ENCODE data around the gene SOX11. TPM values are rescaled to one million over a fixed set of nuclear protein-coding genes. Genes with fewer than 3 reads are reported as not detected.

Gene SOX11
- polyA plus RNA-seq, 3 donors = not detected

DNA sequence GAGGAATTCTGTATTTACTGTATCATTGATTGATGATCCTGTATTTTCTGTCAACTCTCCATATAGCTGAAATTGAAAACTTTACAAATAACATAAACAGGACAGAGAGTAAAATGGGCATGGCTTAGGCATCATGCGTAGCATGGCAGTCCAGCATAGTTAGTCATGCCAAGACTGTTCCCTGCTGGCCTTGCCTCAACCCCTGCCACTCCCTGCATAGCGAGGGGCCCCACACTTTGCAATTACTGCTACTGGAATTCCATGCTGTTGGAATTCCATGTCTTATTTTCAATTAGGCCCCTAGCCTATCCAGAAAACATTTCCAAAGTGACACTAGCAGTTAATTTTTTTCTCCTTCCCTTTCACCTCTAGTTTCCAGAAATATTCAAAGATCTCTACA is 15.1 kb upstream of the SOX11 start:
- no peak overlapping the region for H3K9ac ChIP-seq (ENCODE audit: insufficient read depth, low read length, poor library complexity, severe bottlenecking)
- no peaks in the 10 kb centered on the region for H3K4me1 ChIP-seq (ENCODE audit: control insufficient read depth in 1 of 2, insufficient read depth in 2 of 2, low read length in 2 of 2)
- TF ChIP-seq, protein P1, sequence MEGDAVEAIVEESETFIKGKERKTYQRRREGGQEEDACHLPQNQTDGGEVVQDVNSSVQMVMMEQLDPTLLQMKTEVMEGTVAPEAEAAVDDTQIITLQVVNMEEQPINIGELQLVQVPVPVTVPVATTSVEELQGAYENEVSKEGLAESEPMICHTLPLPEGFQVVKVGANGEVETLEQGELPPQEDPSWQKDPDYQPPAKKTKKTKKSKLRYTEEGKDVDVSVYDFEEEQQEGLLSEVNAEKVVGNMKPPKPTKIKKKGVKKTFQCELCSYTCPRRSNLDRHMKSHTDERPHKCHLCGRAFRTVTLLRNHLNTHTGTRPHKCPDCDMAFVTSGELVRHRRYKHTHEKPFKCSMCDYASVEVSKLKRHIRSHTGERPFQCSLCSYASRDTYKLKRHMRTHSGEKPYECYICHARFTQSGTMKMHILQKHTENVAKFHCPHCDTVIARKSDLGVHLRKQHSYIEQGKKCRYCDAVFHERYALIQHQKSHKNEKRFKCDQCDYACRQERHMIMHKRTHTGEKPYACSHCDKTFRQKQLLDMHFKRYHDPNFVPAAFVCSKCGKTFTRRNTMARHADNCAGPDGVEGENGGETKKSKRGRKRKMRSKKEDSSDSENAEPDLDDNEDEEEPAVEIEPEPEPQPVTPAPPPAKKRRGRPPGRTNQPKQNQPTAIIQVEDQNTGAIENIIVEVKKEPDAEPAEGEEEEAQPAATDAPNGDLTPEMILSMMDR (IDR thresholded peaks at IDR 0.05) = no peak
- H2AFZ ChIP-seq (ENCODE audit: insufficient read depth, low read depth, low read length, poor library complexity, severe bottlenecking) = no peak overlapping the region
- H3K4me1 Mint-ChIP-seq = no peaks in the 10 kb centered on the region
- DNase-seq = no peak
- H3K27me3 ChIP-seq (ENCODE audit: control insufficient read depth in 2 of 2, insufficient read depth in 2 of 2, low read length in 2 of 2) = peaks cover 11 to 28% of the 10 kb centered on the region in 2 donors
- H3K27ac ChIP-seq (ENCODE audit: low read depth in 1 of 2, low read length in 2 of 2) = no peak overlapping the region
- no peak overlapping the region for H3K4me3 Mint-ChIP-seq
- no peak overlapping the region for H3K4me2 ChIP-seq (replicated peaks; ENCODE audit: extremely low read depth, low read length, poor library complexity, severe bottlenecking)
- no peaks in the 10 kb centered on the region for H4K20me1 ChIP-seq (ENCODE audit: insufficient read depth, low read length)
- no peak overlapping the region for H3K27ac Mint-ChIP-seq
- H3K4me3 ChIP-seq (replicated peaks in 1 of 3; ENCODE audit: low read depth in 2 of 3, low read length in 3 of 3) = no peak overlapping the region
- no peaks in the 10 kb centered on the region for H3K9me3 ChIP-seq (replicated peaks in 1 of 2; ENCODE audit: control insufficient read depth in 1 of 2, insufficient read depth in 1 of 2, low read length in 2 of 2)
- intact Hi-C loops (cut with micrococcal nuclease) = loop anchor here in 1 of 2 donors (10.0 kb wide), 1 partner anchor 628 kb away; no protein-coding TSS in a partner anchor
- H3K36me3 Mint-ChIP-seq = no peaks in the 10 kb centered on the region
- peaks cover 0 to 13% (median 7%) of the 10 kb centered on the region in 7 donors for H3K9me3 Mint-ChIP-seq
- H3K27me3 Mint-ChIP-seq (ENCODE audit: low read depth in 3 of 3) = peaks cover 11 to 20% (median 19%) of the 10 kb centered on the region in 3 donors
- no peaks in the 10 kb centered on the region for H3K79me2 ChIP-seq (ENCODE audit: insufficient read depth, low read length)
- WGBS (ENCODE audit: insufficient coverage) = 83% methylated on average over 2 of the region's 2 CpGs
- no peaks in the 10 kb centered on the region for H3K36me3 ChIP-seq (replicated peaks in 1 of 2; ENCODE audit: control insufficient read depth in 1 of 2, insufficient read depth in 2 of 2, low read length in 2 of 2)

DNA sequence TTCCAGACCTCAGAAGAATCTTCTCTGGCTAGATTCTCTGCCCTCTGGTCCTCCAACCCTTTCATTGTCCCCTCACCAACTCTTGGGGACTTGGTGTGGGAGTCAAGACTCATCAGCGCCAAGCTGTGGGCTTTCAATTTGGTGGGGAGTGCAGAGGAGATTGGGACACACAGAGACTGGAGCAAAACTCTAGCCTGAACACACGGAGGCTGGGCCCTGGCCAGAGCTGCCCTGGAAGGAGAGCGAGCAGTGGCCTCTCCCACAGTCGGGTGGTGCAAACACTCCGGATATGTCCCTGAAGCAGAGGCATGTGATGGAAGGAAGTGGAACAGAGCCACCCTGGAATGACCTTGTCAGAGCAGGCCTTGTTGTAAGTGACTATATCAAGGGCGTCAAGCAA is 8.7 kb upstream of the SOX11 start:
- no peaks in the 10 kb centered on the region for H3K36me3 Mint-ChIP-seq
- peaks cover 0 to 2% of the 10 kb centered on the region in 2 donors for H3K27me3 ChIP-seq (ENCODE audit: control insufficient read depth in 2 of 2, insufficient read depth in 2 of 2, low read length in 2 of 2)
- H3K36me3 ChIP-seq (replicated peaks in 1 of 2; ENCODE audit: control insufficient read depth in 1 of 2, insufficient read depth in 2 of 2, low read length in 2 of 2) = no peaks in the 10 kb centered on the region
- TF ChIP-seq, protein P1 (IDR thresholded peaks at IDR 0.05) = no peak
- H3K9ac ChIP-seq (ENCODE audit: insufficient read depth, low read length, poor library complexity, severe bottlenecking) = no peak overlapping the region
- 77% methylated on average over 3 of the region's 6 CpGs for WGBS (ENCODE audit: insufficient coverage)
- no peak overlapping the region for H3K4me3 ChIP-seq (replicated peaks in 1 of 3; ENCODE audit: low read depth in 2 of 3, low read length in 3 of 3)
- no peaks in the 10 kb centered on the region for H4K20me1 ChIP-seq (ENCODE audit: insufficient read depth, low read length)
- no peak overlapping the region for H3K4me3 Mint-ChIP-seq
- H3K27me3 Mint-ChIP-seq (ENCODE audit: low read depth in 3 of 3) = peaks cover 4 to 15% (median 7%) of the 10 kb centered on the region in 3 donors
- H3K79me2 ChIP-seq (ENCODE audit: insufficient read depth, low read length) = no peaks in the 10 kb centered on the region
- peaks cover 0 to 5% (median 3%) of the 10 kb centered on the region in 7 donors for H3K9me3 Mint-ChIP-seq
- no peaks in the 10 kb centered on the region for H3K9me3 ChIP-seq (replicated peaks in 1 of 2; ENCODE audit: control insufficient read depth in 1 of 2, insufficient read depth in 1 of 2, low read length in 2 of 2)
- no peak overlapping the region for H3K27ac ChIP-seq (ENCODE audit: low read depth in 1 of 2, low read length in 2 of 2)
- H2AFZ ChIP-seq (ENCODE audit: insufficient read depth, low read depth, low read length, poor library complexity, severe bottlenecking) = no peak overlapping the region
- no peak overlapping the region for H3K27ac Mint-ChIP-seq
- DNase-seq = no peak
- H3K4me1 ChIP-seq (ENCODE audit: control insufficient read depth in 1 of 2, insufficient read depth in 2 of 2, low read length in 2 of 2) = no peaks in the 10 kb centered on the region
- intact Hi-C loops (cut with micrococcal nuclease) = no loop called here
- H3K4me2 ChIP-seq (replicated peaks; ENCODE audit: extremely low read depth, low read length, poor library complexity, severe bottlenecking) = no peak overlapping the region
- no peaks in the 10 kb centered on the region for H3K4me1 Mint-ChIP-seq

Data from CD14-positive monocyte (primary cell).